ENCODE measurements around the gene KDM4C.

KDM4C gene

GRCh38 chr9:7211657-7212056 is 453.9 kb downstream of the KDM4C start:
- H2AFZ ChIP-seq (ENCODE audit: low read depth): no peak overlapping the region
- no peaks in the 10 kb centered on the region for H4K20me1 ChIP-seq (ENCODE audit: insufficient read depth)
- no peak overlapping the region for H3K27ac ChIP-seq
- no peak overlapping the region for H3K4me3 ChIP-seq (IDR thresholded peaks at IDR 0.05; ENCODE audit: insufficient read depth, low read depth, low read length)
- TF ChIP-seq CTCF (conservative IDR thresholded peaks at IDR 0.05; ENCODE audit: low read depth, low read length): no peak
- H3K4me2 ChIP-seq: no peak overlapping the region
- no peaks in the 10 kb centered on the region for H3K27me3 ChIP-seq (ENCODE audit: insufficient read depth, low read depth)
- H3K4me1 ChIP-seq (ENCODE audit: low read depth, poor library complexity, severe bottlenecking): no peaks in the 10 kb centered on the region
- H3K79me2 ChIP-seq (ENCODE audit: insufficient read depth, low read depth): no peaks in the 10 kb centered on the region
- no peak overlapping the region for H3K9ac ChIP-seq
- H3K36me3 ChIP-seq (ENCODE audit: insufficient read depth): no peaks in the 10 kb centered on the region

DNA sequence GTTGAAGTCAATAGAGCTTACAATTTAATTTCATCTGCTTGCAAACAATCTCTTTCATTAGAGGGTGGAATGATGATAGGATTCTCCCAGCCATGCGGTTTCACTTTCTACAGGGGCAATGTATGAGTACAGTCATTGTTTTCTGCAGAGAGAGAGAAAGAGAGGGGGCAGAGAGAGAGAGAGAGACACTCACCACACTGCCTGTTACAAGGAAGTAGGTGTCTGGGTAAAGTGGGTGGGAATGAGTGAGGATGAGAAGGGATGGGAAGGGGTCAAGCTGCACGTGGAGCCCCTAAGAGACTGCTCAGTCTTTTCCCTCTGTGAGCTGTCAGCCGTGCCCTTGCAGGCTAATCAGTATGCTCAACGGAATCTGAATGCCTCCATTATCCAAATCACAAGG is 454.3 kb downstream of the KDM4C start:
- Histone ChIP-seq H4K20me1 (ENCODE audit: insufficient read depth) (no peaks in the 10 kb centered on the region), H3K27ac (no peak overlapping the region), H3K36me3 (ENCODE audit: insufficient read depth) (no peaks in the 10 kb centered on the region), H3K9ac (no peak overlapping the region), H3K79me2 (ENCODE audit: insufficient read depth, low read depth) (no peaks in the 10 kb centered on the region), H3K4me1 (ENCODE audit: low read depth, poor library complexity, severe bottlenecking) (no peaks in the 10 kb centered on the region), H3K27me3 (ENCODE audit: insufficient read depth, low read depth) (no peaks in the 10 kb centered on the region), H3K4me3 (IDR thresholded peaks at IDR 0.05; ENCODE audit: insufficient read depth, low read depth, low read length) (no peak overlapping the region), H2AFZ (ENCODE audit: low read depth) (no peak overlapping the region), H3K4me2 (no peak overlapping the region)
- TF ChIP-seq CTCF (conservative IDR thresholded peaks at IDR 0.05; ENCODE audit: low read depth, low read length): no peak

- H3K27ac ChIP-seq: no peak overlapping the region
- no peak overlapping the region for H3K4me2 ChIP-seq
- no peaks in the 10 kb centered on the region for H3K79me2 ChIP-seq (ENCODE audit: insufficient read depth, low read depth)
- no peaks in the 10 kb centered on the region for H4K20me1 ChIP-seq (ENCODE audit: insufficient read depth)
- no peak overlapping the region for H3K9ac ChIP-seq
- no peaks in the 10 kb centered on the region for H3K4me1 ChIP-seq (ENCODE audit: low read depth, poor library complexity, severe bottlenecking)
- H3K4me3 ChIP-seq (IDR thresholded peaks at IDR 0.05; ENCODE audit: insufficient read depth, low read depth, low read length): no peak overlapping the region
- no peaks in the 10 kb centered on the region for H3K36me3 ChIP-seq (ENCODE audit: insufficient read depth)
- H2AFZ ChIP-seq (ENCODE audit: low read depth): no peak overlapping the region
- H3K27me3 ChIP-seq (ENCODE audit: insufficient read depth, low read depth): no peaks in the 10 kb centered on the region
- no peak for TF ChIP-seq CTCF (conservative IDR thresholded peaks at IDR 0.05; ENCODE audit: low read depth, low read length)
Measured at GRCh38 chr9:7216004-7216841, 458.4 kb downstream of the KDM4C start.

GRCh38 chr9:7223981-7224380 is 466.2 kb downstream of the KDM4C start:
- H2AFZ ChIP-seq (ENCODE audit: low read depth): no peak overlapping the region
- no peak overlapping the region for H3K27ac ChIP-seq
- no peaks in the 10 kb centered on the region for H3K4me1 ChIP-seq (ENCODE audit: low read depth, poor library complexity, severe bottlenecking)
- no peak overlapping the region for H3K9ac ChIP-seq
- no peak for TF ChIP-seq CTCF (conservative IDR thresholded peaks at IDR 0.05; ENCODE audit: low read depth, low read length)
- no peak overlapping the region for H3K4me3 ChIP-seq (IDR thresholded peaks at IDR 0.05; ENCODE audit: insufficient read depth, low read depth, low read length)
- no peaks in the 10 kb centered on the region for H4K20me1 ChIP-seq (ENCODE audit: insufficient read depth)
- H3K36me3 ChIP-seq (ENCODE audit: insufficient read depth): no peaks in the 10 kb centered on the region
- no peaks in the 10 kb centered on the region for H3K79me2 ChIP-seq (ENCODE audit: insufficient read depth, low read depth)
- no peaks in the 10 kb centered on the region for H3K27me3 ChIP-seq (ENCODE audit: insufficient read depth, low read depth)
- H3K4me2 ChIP-seq: no peak overlapping the region

Measured in KMS-11 (cell line).